HS-5 (cell line): ENCODE measurements around the gene GMDS.

ENCODE experiments used
- DNase-seq: peaks from one replicate; pipeline ENCODE4 v3.0.0-alpha.2; 2012; ENCODE audit warnings: low read depth

Gene GMDS

GRCh38 chr6:2245103-2245876, at the start of gene GMDS:
TSS of gene GMDS (minus strand) at chr6:2245605.
- peak; percentile 54 for DNase-seq

GRCh38 chr6:2285510-2285909, 40.1 kb upstream of the GMDS start:
- no peak for DNase-seq

- no peak for DNase-seq
These were observed 30.5 kb upstream of the GMDS start for GRCh38 chr6:2275892-2276242.

GRCh38 chr6:2274981-2275891, 29.8 kb upstream of the GMDS start:
- peak; percentile 43 for DNase-seq

GRCh38 chr6:2272696-2273095, 27.3 kb upstream of the GMDS start:
- no peak for DNase-seq

- no peak for DNase-seq
These were observed 24.6 kb upstream of the GMDS start for GRCh38 chr6:2270054-2270453.

- DNase-seq, result no peak
These were observed 21.4 kb upstream of the GMDS start for GRCh38 chr6:2266841-2267240.

- no peak for DNase-seq
These were observed 20.8 kb upstream of the GMDS start for GRCh38 chr6:2266031-2266795.

GRCh38 chr6:2264932-2265331, 19.5 kb upstream of the GMDS start:
- peak; percentile 28 for DNase-seq

GRCh38 chr6:2263896-2264295, 18.5 kb upstream of the GMDS start:
- DNase-seq, result no peak

- DNase-seq, result no peak
These were observed 14.2 kb upstream of the GMDS start for GRCh38 chr6:2259574-2259973.

- no peak for DNase-seq
These were observed 13.6 kb upstream of the GMDS start for GRCh38 chr6:2259002-2259494.

GRCh38 chr6:2258112-2258511, 12.7 kb upstream of the GMDS start:
- DNase-seq, result no peak

- no peak for DNase-seq
These were observed 12.0 kb upstream of the GMDS start for GRCh38 chr6:2257363-2257762.

- no peak for DNase-seq
These were observed 9.3 kb upstream of the GMDS start for GRCh38 chr6:2254747-2255146.

GRCh38 chr6:2249126-2249525, 3.7 kb upstream of the GMDS start:
- DNase-seq, result no peak

GRCh38 chr6:2247664-2248063, 2.3 kb upstream of the GMDS start:
- no peak for DNase-seq

- DNase-seq, result no peak
These were observed 765 bp upstream of the GMDS start for GRCh38 chr6:2245877-2246863.

- no peak for DNase-seq
These were observed 923 bp downstream of the GMDS start for GRCh38 chr6:2244261-2245102.

- no peak for DNase-seq
These were observed 3.1 kb downstream of the GMDS start for GRCh38 chr6:2242311-2242710.
